Psoas muscle (tissue), 8 donors: ENCODE data around the gene SLC8A3. TPM values are rescaled to one million over a fixed set of nuclear protein-coding genes. Genes with fewer than 3 reads are reported as not detected.

Experiments used
- ATAC-seq, 4 donors: fragments of 200-7000 bp; cut with Tn5 transposase; one replicate each; pipeline ENCODE4 v1.9.1; 2020; ENCODE audit warnings: moderate library complexity in 3 of 4, mild to moderate bottlenecking in 2 of 4
- DNase-seq, 2 donors: peaks; one replicate each; pipeline ENCODE4 v3.0.0-alpha.2; 2020
- H3K27ac ChIP-seq: fragments of 200-600 bp; one replicate; pipeline ENCODE4 v1.8.0; 2022
- H3K27me3 ChIP-seq, 3 donors: fragments of 200-600 bp in 1 of 3; one replicate each; pipeline versions ENCODE4 v1.6.1 to v1.8.0; 2013 to 2022; ENCODE audit warnings: low read length in 2 of 3, mild to moderate bottlenecking in 2 of 3, moderate library complexity in 1 of 3; ENCODE audit not compliant: insufficient read depth in 3 of 3
- H3K36me3 ChIP-seq, 2 donors: fragments of 200-600 bp in 1 of 2; one replicate each; pipeline versions ENCODE4 v1.6.1 to v1.8.0; 2013 to 2022; ENCODE audit warnings: low read depth in 1 of 2, mild to moderate bottlenecking in 1 of 2, moderate library complexity in 1 of 2; ENCODE audit not compliant: insufficient read depth in 1 of 2
- H3K4me1 ChIP-seq: fragments of 200-600 bp; one replicate; pipeline ENCODE4 v1.8.0; 2022
- H3K4me3 ChIP-seq: fragments of 200-600 bp; one replicate; pipeline ENCODE4 v1.8.0; 2022; ENCODE audit warnings: mild to moderate bottlenecking
- H3K9me3 ChIP-seq: fragments of 200-600 bp; one replicate; pipeline ENCODE4 v1.8.0; 2022
- CTCF ChIP-seq: fragments of 200-600 bp; IDR thresholded peaks from one replicate; pipeline ENCODE4 v1.8.0; 2022; ENCODE audit warnings: antibody characterized with exemption
- WGBS, 3 donors: extraction: QIAGEN DNeasy Blood & Tissue Kit; methylation state at CpG; one replicate each; pipeline versions ENCODE4 v1.1.6 to v1.1.7; 2013; 5-methylcytosine and 5-hydroxymethylcytosine counted together
- intact Hi-C, 2 donors: fragments of 100-400 bp; cut with DNase I; formaldehyde crosslinking; loops; one replicate each; pipeline versions ENCODE4 v1.11.0 to v1.14.2; 2022
- polyA plus RNA-seq, 3 donors: library from polyadenylated mRNA; stranded (reverse); fragments of 200-250 nt; gene quantifications; one replicate each; pipeline ENCODE4 v1.2.3, GENCODE V29; 2013
- total RNA-seq, 4 donors: library from RNA; stranded (reverse); fragmentation: NEBNext Ultra II Directional in 2 of 4; extraction: Animal tissue kit (Norgen Biotek cat#: 25700) in 2 of 4; gene quantifications; one replicate each; pipeline versions ENCODE4 v1.2.1 to v1.2.4, GENCODE V29; 2021 to 2023
- donor health status: healthy with polysubstance abuse.
- donor health status: DM: no; HTN: no; CAD: no; lungs with moderate emphysema.
- donor health status: Bipolar disorder and iron deficiency.
- donor health status: healthy.
- donor health status: DM: yes; HTN: yes; CAD: no.
- donor health status: DM: no; HTN: no; CAD: no.
- donor health status: DM: no; HTN: no; CAD: no.
- donor health status: DM: yes; HTN: yes; CAD: no.

SLC8A3 gene
- total and polyA plus RNA-seq, 7 donors, result 10.8 to 53.6 (median 20.8) TPM

GRCh38 chr14:70213721-70214282 lies 25.1 kb upstream of the SLC8A3 start:
- H3K9me3 ChIP-seq, result no peaks in the 10 kb centered on the region
- ATAC-seq (no peak), DNase-seq (no peak)
- no peak overlapping the region for H3K27ac ChIP-seq
- no peaks in the 10 kb centered on the region for H3K27me3 ChIP-seq
- no peak overlapping the region for H3K4me3 ChIP-seq
- H3K4me1 ChIP-seq, result no peaks in the 10 kb centered on the region
- 54 to 56% (median 56%) methylated on average over 3 of the region's 3 CpGs for WGBS, 3 donors
- no peaks in the 10 kb centered on the region for H3K36me3 ChIP-seq
- TF ChIP-seq CTCF, result no peak
- intact Hi-C loops, result no loop called here

GRCh38 chr14:70212752-70213151 lies 24.0 kb upstream of the SLC8A3 start:
- Histone ChIP-seq H3K27me3 (no peaks in the 10 kb centered on the region), H3K4me1 (no peaks in the 10 kb centered on the region), H3K36me3 (no peaks in the 10 kb centered on the region), H3K4me3 (no peak overlapping the region), H3K27ac (no peak overlapping the region), H3K9me3 (no peaks in the 10 kb centered on the region)
- 55 to 72% (median 70%) methylated on average over 1 of the region's 1 CpG for WGBS, 3 donors
- intact Hi-C loops, result no loop called here
- ATAC-seq (no peak), DNase-seq (no peak)
- no peak for TF ChIP-seq CTCF

GRCh38 chr14:70208380-70208779 lies 19.6 kb upstream of the SLC8A3 start:
- TF ChIP-seq CTCF, result no peak
- Histone ChIP-seq H3K4me1 (no peaks in the 10 kb centered on the region), H3K36me3 (no peaks in the 10 kb centered on the region), H3K27me3 (no peaks in the 10 kb centered on the region), H3K27ac (no peak overlapping the region), H3K4me3 (no peak overlapping the region), H3K9me3 (no peaks in the 10 kb centered on the region)
- no peak for DNase-seq
- no peak for ATAC-seq
- intact Hi-C loops, result no loop called here

GRCh38 chr14:70203686-70204085 lies 14.9 kb upstream of the SLC8A3 start:
- no peak overlapping the region for H3K4me3 ChIP-seq
- intact Hi-C loops, result no loop called here
- DNase-seq (no peak), ATAC-seq (no peak)
- H3K27ac ChIP-seq, result no peak overlapping the region
- no peak for TF ChIP-seq CTCF
- H3K4me1 ChIP-seq, result no peaks in the 10 kb centered on the region
- no peaks in the 10 kb centered on the region for H3K9me3 ChIP-seq
- H3K27me3 ChIP-seq, result no peaks in the 10 kb centered on the region
- 83 to 92% (median 88%) methylated on average over 4 of the region's 4 CpGs for WGBS, 3 donors
- H3K36me3 ChIP-seq, result no peaks in the 10 kb centered on the region

- H3K9me3 ChIP-seq, result no peaks in the 10 kb centered on the region
- intact Hi-C loops, result no loop called here
- no peaks in the 10 kb centered on the region for H3K36me3 ChIP-seq
- DNase-seq (no peak), ATAC-seq (no peak)
- no peak overlapping the region for H3K4me3 ChIP-seq
- no peaks in the 10 kb centered on the region for H3K4me1 ChIP-seq
- 63 to 75% (median 65%) methylated on average over 3 of the region's 3 CpGs for WGBS, 3 donors
- no peaks in the 10 kb centered on the region for H3K27me3 ChIP-seq
- no peak for TF ChIP-seq CTCF
- H3K27ac ChIP-seq, result no peak overlapping the region
Measured at GRCh38 chr14:70201994-70202393, 13.2 kb upstream of the SLC8A3 start.
